Bronchial epithelial cell (primary cell): ENCODE results near the gene PIGR. TPM values are rescaled to one million over a fixed set of nuclear protein-coding genes. Genes with fewer than 3 reads are reported as not detected.
A peak's percentile ranks its signal among the peaks of the same experiment; 100 is the strongest.

Experiments used
- DNase-seq: peaks from one replicate; pipeline ENCODE4 v3.0.0-alpha.2; 2010; ENCODE audit warnings: low read depth
- FAIRE-seq: peaks from 2 replicates; lab custom pipeline; 2011; peaks lifted over from hg19 to GRCh38; lab: Jason Lieb, UNC
- H3K27me3 ChIP-seq: 2 replicates; pipeline ENCODE4 v1.5.1; 2011; ENCODE audit warnings: low read length; ENCODE audit not compliant: control insufficient read depth, insufficient read depth
- H3K36me3 ChIP-seq: 2 replicates; pipeline ENCODE4 v1.5.1; 2011; ENCODE audit warnings: low read length; ENCODE audit not compliant: control insufficient read depth, insufficient read depth
- H3K4me3 ChIP-seq: 2 replicates; pipeline ENCODE4 v1.5.1; 2011; ENCODE audit warnings: mild to moderate bottlenecking, low read depth, low read length, control low read depth
- CTCF ChIP-seq: IDR thresholded peaks from 2 replicates; pipeline ENCODE4 v1.5.1; 2011; ENCODE audit warnings: mild to moderate bottlenecking, moderate library complexity, low read length, control low read depth, inconsistent platforms; ENCODE audit not compliant: insufficient read depth, severe bottlenecking
- total RNA-seq: library from RNA; depleted of rRNA; stranded (reverse); fragments of >200 nt; gene quantifications from 2 replicates; pipeline ENCODE4 v1.2.1, GENCODE V29; 2014

The PIGR gene
- total RNA-seq, 1 donor from 2014 or later = under 0.01 TPM

- FAIRE-seq = no peak
- peak; percentile 92 for DNase-seq
- Histone ChIP-seq H3K36me3 (no peaks in the 10 kb centered on the region), H3K4me3 (no peak overlapping the region), H3K27me3 (no peaks in the 10 kb centered on the region)
- no peak for TF ChIP-seq CTCF
Measured at GRCh38 chr1:206961668-206962067, 15.4 kb upstream of the PIGR start.

- no peaks in the 10 kb centered on the region for H3K36me3 ChIP-seq
- TF ChIP-seq CTCF = no peak
- H3K27me3 ChIP-seq = no peaks in the 10 kb centered on the region
- DNase-seq (no peak), FAIRE-seq (no peak)
- no peak overlapping the region for H3K4me3 ChIP-seq
Measured at GRCh38 chr1:206960676-206961386, 14.6 kb upstream of the PIGR start.

- no peak overlapping the region for H3K4me3 ChIP-seq
- no peak for TF ChIP-seq CTCF
- no peak for FAIRE-seq
- no peaks in the 10 kb centered on the region for H3K27me3 ChIP-seq
- no peaks in the 10 kb centered on the region for H3K36me3 ChIP-seq
- no peak for DNase-seq
Measured at GRCh38 chr1:206958144-206958543, 11.9 kb upstream of the PIGR start.

GRCh38 chr1:206957639-206958038 is 11.4 kb upstream of the PIGR start:
- no peaks in the 10 kb centered on the region for H3K36me3 ChIP-seq
- no peak for TF ChIP-seq CTCF
- H3K4me3 ChIP-seq = no peak overlapping the region
- no peak for FAIRE-seq
- no peak for DNase-seq
- no peaks in the 10 kb centered on the region for H3K27me3 ChIP-seq

GRCh38 chr1:206955476-206956451 is 9.5 kb upstream of the PIGR start:
- no peaks in the 10 kb centered on the region for H3K36me3 ChIP-seq
- H3K27me3 ChIP-seq = no peaks in the 10 kb centered on the region
- H3K4me3 ChIP-seq = no peak overlapping the region
- DNase-seq (no peak), FAIRE-seq (no peak)
- no peak for TF ChIP-seq CTCF
